Trophoblast cell (in vitro differentiated cells and primary cell): Measurements from ENCODE around the gene MS4A1.
A peak's percentile ranks its signal among the peaks of the same experiment; 100 is the strongest.

Experiments used
- DNase-seq, 2 donors: peaks; one replicate each; pipeline ENCODE4 v3.0.0-alpha.2; 2016
- H2AFZ ChIP-seq: 2 replicates; pipeline ENCODE4 v1.6.1; 2013; ENCODE audit warnings: low read length, moderate library complexity, mild to moderate bottlenecking; ENCODE audit not compliant: insufficient read depth, poor library complexity
- H2AK5ac ChIP-seq: 2 replicates; pipeline ENCODE4 v1.6.1; 2013; ENCODE audit warnings: mild to moderate bottlenecking, low read length
- H2BK120ac ChIP-seq: 2 replicates; pipeline ENCODE4 v1.6.1; 2013; ENCODE audit warnings: low read length, mild to moderate bottlenecking, moderate library complexity; ENCODE audit not compliant: insufficient read depth, poor library complexity
- H2BK12ac ChIP-seq: 2 replicates; pipeline ENCODE4 v1.6.1; 2013; ENCODE audit warnings: mild to moderate bottlenecking, low read length, moderate library complexity
- H2BK5ac ChIP-seq: 2 replicates; pipeline ENCODE4 v1.6.1; 2013; ENCODE audit warnings: low read length, low read depth, moderate library complexity, mild to moderate bottlenecking; ENCODE audit not compliant: poor library complexity
- H3K14ac ChIP-seq: 2 replicates; pipeline ENCODE4 v1.6.1; 2013; ENCODE audit warnings: mild to moderate bottlenecking, low read length
- H3K18ac ChIP-seq: 2 replicates; pipeline ENCODE4 v1.6.1; 2013; ENCODE audit warnings: mild to moderate bottlenecking, low read length
- H3K23ac ChIP-seq: 2 replicates; pipeline ENCODE4 v1.6.1; 2013; ENCODE audit warnings: low read length
- H3K27ac ChIP-seq: 2 replicates; pipeline ENCODE4 v1.5.1; 2013; ENCODE audit warnings: low read depth, mild to moderate bottlenecking, inconsistent platforms, low read length, moderate library complexity
- H3K27me3 ChIP-seq: 2 replicates; pipeline ENCODE4 v1.6.1; 2013; ENCODE audit warnings: inconsistent platforms, mild to moderate bottlenecking, low read length, moderate library complexity; ENCODE audit not compliant: insufficient read depth
- H3K36me3 ChIP-seq, 2 experiments: 1 replicate in 1 of 2; 2 replicates in 1 of 2; pipeline ENCODE4 v1.6.1; 2013; ENCODE audit warnings: low read length in 2 of 2, mild to moderate bottlenecking in 2 of 2, moderate library complexity in 1 of 2; ENCODE audit not compliant: insufficient read depth in 2 of 2, control insufficient read depth in 1 of 2
- H3K4ac ChIP-seq: 2 replicates; pipeline ENCODE4 v1.6.1; 2013; ENCODE audit warnings: low read depth, mild to moderate bottlenecking, low read length, moderate library complexity
- H3K4me1 ChIP-seq, 2 experiments: 1 replicate in 1 of 2; 2 replicates in 1 of 2; pipeline ENCODE4 v1.6.1; 2013; ENCODE audit warnings: low read length in 2 of 2, mild to moderate bottlenecking in 2 of 2, moderate library complexity in 1 of 2; ENCODE audit not compliant: insufficient read depth in 2 of 2, control insufficient read depth in 1 of 2
- H3K4me2 ChIP-seq: 2 replicates; pipeline ENCODE4 v1.6.1; 2013; ENCODE audit warnings: inconsistent platforms, mild to moderate bottlenecking, low read length, moderate library complexity
- H3K4me3 ChIP-seq: 2 replicates; pipeline ENCODE4 v1.5.1; 2013; ENCODE audit warnings: mild to moderate bottlenecking, low read depth, low read length, inconsistent platforms
- H3K79me1 ChIP-seq: one replicate; pipeline ENCODE4 v1.6.1; 2013; ENCODE audit warnings: low read length
- H3K79me2 ChIP-seq: 2 replicates; pipeline ENCODE4 v1.6.1; 2013; ENCODE audit warnings: low read length, mild to moderate bottlenecking; ENCODE audit not compliant: control insufficient read depth, insufficient read depth, poor library complexity
- H3K9ac ChIP-seq: 2 replicates; pipeline ENCODE4 v1.6.1; 2013; ENCODE audit warnings: mild to moderate bottlenecking, low read length
- H3K9me3 ChIP-seq: 2 replicates; pipeline ENCODE4 v1.6.1; 2013; ENCODE audit warnings: low read depth, mild to moderate bottlenecking, control low read depth, inconsistent platforms, low read length; ENCODE audit not compliant: insufficient read depth
- H4K12ac ChIP-seq: 2 replicates; pipeline ENCODE4 v1.6.1; 2013; ENCODE audit warnings: low read depth, mild to moderate bottlenecking, low read length, moderate library complexity
- H4K8ac ChIP-seq: 2 replicates; pipeline ENCODE4 v1.6.1; 2013; ENCODE audit warnings: low read depth, mild to moderate bottlenecking, low read length, moderate library complexity
- H4K91ac ChIP-seq: one replicate; pipeline ENCODE4 v1.6.1; 2013; ENCODE audit warnings: low read depth, mild to moderate bottlenecking, low read length, moderate library complexity
- WGBS: extraction: QIAGEN DNeasy Blood & Tissue Kit; methylation state at CpG from one replicate; pipeline ENCODE4 v1.1.7; 2013; ENCODE audit warnings: missing lambda C conversion rate; ENCODE audit not compliant: insufficient read length, insufficient coverage; ENCODE audit errors: extremely low coverage; 5-methylcytosine and 5-hydroxymethylcytosine counted together

Gene MS4A1

GRCh38 chr11:60429272-60429671, 26.4 kb upstream of the MS4A1 start, which contains the start of gene MS4A5:
TSS of gene MS4A5 (plus strand) at chr11:60429572. CDS start at chr11:60429675, 103 bp downstream.
- no peak within 1 kb of the TSS for H2AFZ ChIP-seq
- H3K4me2 ChIP-seq: no peak within 1 kb of the TSS
- H3K18ac ChIP-seq: no peak within 1 kb of the TSS
- DNase-seq: no peak
- H3K9ac ChIP-seq: no peak within 1 kb of the TSS
- no peak within 1 kb of the TSS for H4K91ac ChIP-seq
- H3K23ac ChIP-seq: no peak within 1 kb of the TSS
- H3K4ac ChIP-seq: no peak within 1 kb of the TSS
- H3K14ac ChIP-seq: no peak within 1 kb of the TSS
- H3K79me2 ChIP-seq: no peaks in the 10 kb centered on the region
- no peaks in the 10 kb centered on the region for H3K27me3 ChIP-seq
- no peaks in the 10 kb centered on the region for H3K36me3 ChIP-seq
- H3K9me3 ChIP-seq: no peaks in the 10 kb centered on the region
- no peaks in the 10 kb centered on the region for H3K79me1 ChIP-seq
- H2AK5ac ChIP-seq: no peak within 1 kb of the TSS
- no peak within 1 kb of the TSS for H2BK5ac ChIP-seq
- no CpG with 5 or more reads among the region's 5 CpGs for WGBS
- no peaks in the 10 kb centered on the region for H3K4me1 ChIP-seq
- H3K4me3 ChIP-seq: no peak within 1 kb of the TSS
- H2BK120ac ChIP-seq: no peak within 1 kb of the TSS
- H2BK12ac ChIP-seq: no peak within 1 kb of the TSS
- no peak within 1 kb of the TSS for H4K12ac ChIP-seq
- no peak within 1 kb of the TSS for H3K27ac ChIP-seq
- H4K8ac ChIP-seq: no peak within 1 kb of the TSS

- Histone ChIP-seq H3K9ac (no peak overlapping the region), H3K27me3 (no peaks in the 10 kb centered on the region), H2BK120ac (no peak overlapping the region), H3K9me3 (no peaks in the 10 kb centered on the region), H3K4me3 (no peak overlapping the region), H3K23ac (no peak overlapping the region), H4K8ac (no peak overlapping the region), H4K91ac (no peak overlapping the region), H3K4ac (no peak overlapping the region), H4K12ac (no peak overlapping the region), H3K79me2 (no peaks in the 10 kb centered on the region), H3K79me1 (no peaks in the 10 kb centered on the region), H2BK12ac (no peak overlapping the region), H3K36me3 (no peaks in the 10 kb centered on the region), H3K27ac (no peak overlapping the region), H3K4me1 (no peaks in the 10 kb centered on the region), H3K18ac (no peak overlapping the region), H2AFZ (no peak overlapping the region), H2BK5ac (no peak overlapping the region), H3K14ac (no peak overlapping the region), H2AK5ac (no peak overlapping the region), H3K4me2 (no peak overlapping the region)
- WGBS: no CpG with 5 or more reads among the region's 2 CpGs
- DNase-seq: no peak
Measured at GRCh38 chr11:60431251-60431650, 24.4 kb upstream of the MS4A1 start.

GRCh38 chr11:60433401-60433800, 22.2 kb upstream of the MS4A1 start:
- no peak overlapping the region for H3K9ac ChIP-seq
- H3K9me3 ChIP-seq: no peaks in the 10 kb centered on the region
- H4K12ac ChIP-seq: no peak overlapping the region
- no peak overlapping the region for H3K23ac ChIP-seq
- H3K27ac ChIP-seq: no peak overlapping the region
- no peak overlapping the region for H3K4me3 ChIP-seq
- H3K79me1 ChIP-seq: no peaks in the 10 kb centered on the region
- no peak overlapping the region for H4K8ac ChIP-seq
- no peak overlapping the region for H2AK5ac ChIP-seq
- H2BK5ac ChIP-seq: no peak overlapping the region
- no peaks in the 10 kb centered on the region for H3K27me3 ChIP-seq
- no peak overlapping the region for H2BK120ac ChIP-seq
- H2AFZ ChIP-seq: no peak overlapping the region
- H3K36me3 ChIP-seq: no peaks in the 10 kb centered on the region
- no peak overlapping the region for H3K14ac ChIP-seq
- no peaks in the 10 kb centered on the region for H3K4me1 ChIP-seq
- no CpG with 5 or more reads among the region's 4 CpGs for WGBS
- no peak overlapping the region for H4K91ac ChIP-seq
- H3K4ac ChIP-seq: no peak overlapping the region
- H3K4me2 ChIP-seq: no peak overlapping the region
- H3K79me2 ChIP-seq: no peaks in the 10 kb centered on the region
- no peak overlapping the region for H3K18ac ChIP-seq
- no peak for DNase-seq
- H2BK12ac ChIP-seq: no peak overlapping the region

- no peaks in the 10 kb centered on the region for H3K4me1 ChIP-seq
- H3K9me3 ChIP-seq: no peaks in the 10 kb centered on the region
- H3K4me2 ChIP-seq: no peak overlapping the region
- no peak overlapping the region for H2BK5ac ChIP-seq
- no peak overlapping the region for H3K9ac ChIP-seq
- H3K23ac ChIP-seq: peak overlapping the region; percentile 98
- peak in 1 of 2 donors; percentile 34 for DNase-seq
- no peak overlapping the region for H2AK5ac ChIP-seq
- H2BK120ac ChIP-seq: no peak overlapping the region
- no peaks in the 10 kb centered on the region for H3K36me3 ChIP-seq
- no peaks in the 10 kb centered on the region for H3K79me1 ChIP-seq
- H3K18ac ChIP-seq: no peak overlapping the region
- H3K4me3 ChIP-seq: no peak overlapping the region
- no peak overlapping the region for H3K4ac ChIP-seq
- H2BK12ac ChIP-seq: no peak overlapping the region
- no peaks in the 10 kb centered on the region for H3K79me2 ChIP-seq
- H4K8ac ChIP-seq: no peak overlapping the region
- no peaks in the 10 kb centered on the region for H3K27me3 ChIP-seq
- H3K14ac ChIP-seq: no peak overlapping the region
- no peak overlapping the region for H4K91ac ChIP-seq
- no peak overlapping the region for H3K27ac ChIP-seq
- no peak overlapping the region for H2AFZ ChIP-seq
- H4K12ac ChIP-seq: no peak overlapping the region
Measured at GRCh38 chr11:60447070-60447469, 8.6 kb upstream of the MS4A1 start.
